Tibial artery (tissue), 4 donors: ENCODE measurements around the gene CKAP5.

Source experiments
- DNase-seq, 2 donors: peaks; one replicate each; pipeline ENCODE4 v3.0.0-alpha.2; 2019
- H3K27ac ChIP-seq, 2 donors: fragments of 200-600 bp; sonication (generic) in 1 of 2; 1 replicate in 1 of 2; 2 replicates in 1 of 2; pipeline ENCODE4 v1.5.1; 2018 to 2019; ENCODE audit warnings: mild to moderate bottlenecking in 1 of 2
- H3K27me3 ChIP-seq, 2 donors: fragments of 200-600 bp; sonication (generic) in 1 of 2; one replicate each; pipeline versions ENCODE4 v1.5.1 to v1.6.0; 2016 to 2019
- H3K36me3 ChIP-seq, 3 donors: fragments of 200-600 bp; sonication (generic) in 2 of 3; one replicate each; pipeline ENCODE4 v1.5.1; 2016 to 2019; ENCODE audit warnings: mild to moderate bottlenecking in 2 of 3
- H3K4me1 ChIP-seq, 4 donors: fragments of 200-600 bp; sonication (generic) in 2 of 4; 1 replicate in 3 of 4; 2 replicates in 1 of 4; pipeline ENCODE4 v1.5.1; 2016 to 2019
- H3K4me3 ChIP-seq, 2 donors: fragments of 200-600 bp; sonication (generic) in 1 of 2; 1 replicate in 1 of 2; 2 replicates in 1 of 2; pipeline ENCODE4 v1.5.1; 2018 to 2019; ENCODE audit warnings: mild to moderate bottlenecking in 2 of 2
- H3K9me3 ChIP-seq, 3 donors: fragments of 200-600 bp; sonication (generic) in 1 of 3; one replicate each; pipeline ENCODE4 v1.5.1; 2016 to 2019
- CTCF ChIP-seq, 2 experiments: fragments of 200-600 bp in 1 of 2; fragments of 450-650 bp in 1 of 2; IDR thresholded peaks; one replicate each; pipeline ENCODE4 v1.5.1; 2017 to 2019; ENCODE audit warnings: antibody characterized with exemption in 2 of 2, mild to moderate bottlenecking in 1 of 2, moderate library complexity in 1 of 2
- intact Hi-C: fragments of 100-400 bp; cut with DNase I; formaldehyde crosslinking; loops from one replicate; pipeline ENCODE4 v1.15.0; 2023; ENCODE audit warnings: low total_unique reads

Gene CKAP5

GRCh38 chr11:46886211-46886610 is 40.1 kb upstream of the CKAP5 start:
- intact Hi-C loops = no loop called here
- no peak for DNase-seq
- Histone ChIP-seq H3K4me1 (no peaks in the 10 kb centered on the region), H3K27me3 (no peaks in the 10 kb centered on the region), H3K4me3 (no peak overlapping the region), H3K27ac (no peak overlapping the region), H3K36me3 (peaks cover 0 to 32% (median 5%) of the 10 kb centered on the region in 3 donors), H3K9me3 (no peaks in the 10 kb centered on the region)
- no peak for TF ChIP-seq CTCF (IDR thresholded peaks at IDR 0.05)

GRCh38 chr11:46879056-46879585 is 33.0 kb upstream of the CKAP5 start:
- Histone ChIP-seq H3K36me3 (peaks cover 0 to 48% (median 32%) of the 10 kb centered on the region in 3 donors), H3K4me1 (no peaks in the 10 kb centered on the region), H3K9me3 (no peaks in the 10 kb centered on the region), H3K27me3 (no peaks in the 10 kb centered on the region), H3K4me3 (no peak overlapping the region), H3K27ac (no peak overlapping the region)
- DNase-seq = no peak
- intact Hi-C loops = no loop called here
- TF ChIP-seq CTCF (IDR thresholded peaks at IDR 0.05) = no peak

GRCh38 chr11:46877580-46877979 is 31.5 kb upstream of the CKAP5 start:
- DNase-seq = no peak
- H3K4me1 ChIP-seq = no peaks in the 10 kb centered on the region
- no peak overlapping the region for H3K4me3 ChIP-seq
- H3K27me3 ChIP-seq = no peaks in the 10 kb centered on the region
- peaks cover 0 to 54% (median 34%) of the 10 kb centered on the region in 3 donors for H3K36me3 ChIP-seq
- no peak overlapping the region for H3K27ac ChIP-seq
- no peaks in the 10 kb centered on the region for H3K9me3 ChIP-seq
- TF ChIP-seq CTCF (IDR thresholded peaks at IDR 0.05) = no peak
- intact Hi-C loops = no loop called here

GRCh38 chr11:46876471-46876870 is 30.4 kb upstream of the CKAP5 start:
- peaks cover 0 to 63% (median 40%) of the 10 kb centered on the region in 3 donors for H3K36me3 ChIP-seq

GRCh38 chr11:46874586-46874985 is 28.5 kb upstream of the CKAP5 start:
- Histone ChIP-seq H3K4me1 (no peaks in the 10 kb centered on the region), H3K9me3 (no peaks in the 10 kb centered on the region), H3K36me3 (peaks cover 0 to 78% (median 46%) of the 10 kb centered on the region in 3 donors), H3K27ac (no peak overlapping the region), H3K27me3 (no peaks in the 10 kb centered on the region), H3K4me3 (no peak overlapping the region)
- no peak for TF ChIP-seq CTCF (IDR thresholded peaks at IDR 0.05)
- intact Hi-C loops = no loop called here
- no peak for DNase-seq

More at GRCh38 chr11:46876471-46876870, 30.4 kb upstream of the CKAP5 start:
- Histone ChIP-seq H3K4me3 (no peak overlapping the region), H3K4me1 (no peaks in the 10 kb centered on the region), H3K27ac (no peak overlapping the region), H3K9me3 (no peaks in the 10 kb centered on the region), H3K27me3 (no peaks in the 10 kb centered on the region)
- TF ChIP-seq CTCF (IDR thresholded peaks at IDR 0.05) = no peak
- DNase-seq = no peak
- intact Hi-C loops = no loop called here

GRCh38 chr11:46868912-46869311 is 22.8 kb upstream of the CKAP5 start:
- DNase-seq = no peak
- TF ChIP-seq CTCF (IDR thresholded peaks at IDR 0.05) = no peak
- no peaks in the 10 kb centered on the region for H3K9me3 ChIP-seq
- no peaks in the 10 kb centered on the region for H3K4me1 ChIP-seq
- H3K36me3 ChIP-seq = peaks cover 0 to 74% (median 22%) of the 10 kb centered on the region in 3 donors
- H3K4me3 ChIP-seq = no peak overlapping the region
- intact Hi-C loops = no loop called here
- H3K27me3 ChIP-seq = no peaks in the 10 kb centered on the region
- H3K27ac ChIP-seq = no peak overlapping the region
